IPS DF 6.9 (cell line): ENCODE measurements around the gene TEC.

Source experiments
- DNase-seq: peaks from one replicate; pipeline ENCODE4 v3.0.0-alpha.2; 2013; ENCODE audit warnings: low read depth, low spot score
- H3K27ac ChIP-seq: one replicate; pipeline ENCODE4 v1.5.1; 2013; ENCODE audit warnings: low read length, control low read depth
- H3K27me3 ChIP-seq: 2 replicates; pipeline ENCODE4 v1.6.1; 2013; ENCODE audit warnings: mild to moderate bottlenecking, low read length; ENCODE audit not compliant: control insufficient read depth, insufficient read depth
- H3K36me3 ChIP-seq: 2 replicates; pipeline ENCODE4 v1.6.1; 2013; ENCODE audit warnings: low read length; ENCODE audit not compliant: control insufficient read depth, insufficient read depth
- H3K4me1 ChIP-seq: 2 replicates; pipeline ENCODE4 v1.6.1; 2013; ENCODE audit warnings: low read length; ENCODE audit not compliant: control insufficient read depth, insufficient read depth
- H3K4me3 ChIP-seq: 2 replicates; pipeline ENCODE4 v1.5.1; 2013; ENCODE audit warnings: mild to moderate bottlenecking, low read length
- H3K9me3 ChIP-seq: 2 replicates; pipeline ENCODE4 v1.6.1; 2013; ENCODE audit warnings: low read length, inconsistent platforms; ENCODE audit not compliant: control insufficient read depth, insufficient read depth
- WGBS: extraction: QIAGEN DNeasy Blood & Tissue Kit; methylation state at CpG from one replicate; pipeline ENCODE4 v1.1.7; 2013; ENCODE audit warnings: mixed read lengths, missing lambda C conversion rate; ENCODE audit not compliant: insufficient read length, insufficient coverage; 5-methylcytosine and 5-hydroxymethylcytosine counted together

The TEC gene

GRCh38 chr4:48197643-48198237 is 71.9 kb downstream of the TEC start:
- no peak overlapping the region for H3K4me3 ChIP-seq

GRCh38 chr4:48196758-48197504 is 72.7 kb downstream of the TEC start:
- Histone ChIP-seq H3K4me1 (no peaks in the 10 kb centered on the region), H3K36me3 (no peaks in the 10 kb centered on the region), H3K27me3 (no peaks in the 10 kb centered on the region), H3K27ac (no peak overlapping the region), H3K4me3 (no peak overlapping the region), H3K9me3 (no peaks in the 10 kb centered on the region)
- WGBS = no CpG with 5 or more reads among the region's 9 CpGs
- DNase-seq = no peak

More at GRCh38 chr4:48197643-48198237, 71.9 kb downstream of the TEC start:
- Histone ChIP-seq H3K36me3 (no peaks in the 10 kb centered on the region), H3K27ac (no peak overlapping the region), H3K4me1 (no peaks in the 10 kb centered on the region), H3K27me3 (no peaks in the 10 kb centered on the region), H3K9me3 (no peaks in the 10 kb centered on the region)
- no peak for DNase-seq
- no CpG with 5 or more reads among the region's 5 CpGs for WGBS

- DNase-seq = no peak
- no peak overlapping the region for H3K27ac ChIP-seq
- no CpG with 5 or more reads among the region's 3 CpGs for WGBS
- no peak overlapping the region for H3K4me3 ChIP-seq
- H3K27me3 ChIP-seq = no peaks in the 10 kb centered on the region
- H3K4me1 ChIP-seq = no peaks in the 10 kb centered on the region
- H3K36me3 ChIP-seq = no peaks in the 10 kb centered on the region
- no peaks in the 10 kb centered on the region for H3K9me3 ChIP-seq
Observed at GRCh38 chr4:48195853-48196252, 73.8 kb downstream of the TEC start.

- Histone ChIP-seq H3K4me1 (no peaks in the 10 kb centered on the region), H3K9me3 (no peaks in the 10 kb centered on the region), H3K4me3 (no peak overlapping the region), H3K27ac (no peak overlapping the region), H3K27me3 (no peaks in the 10 kb centered on the region), H3K36me3 (no peaks in the 10 kb centered on the region)
- DNase-seq = no peak
- no CpG with 5 or more reads among the region's 3 CpGs for WGBS
Observed at GRCh38 chr4:48195374-48195773, 74.3 kb downstream of the TEC start.

GRCh38 chr4:48194971-48195370 is 74.7 kb downstream of the TEC start:
- no peaks in the 10 kb centered on the region for H3K9me3 ChIP-seq
- H3K27me3 ChIP-seq = no peaks in the 10 kb centered on the region
- no peaks in the 10 kb centered on the region for H3K4me1 ChIP-seq
- 100% methylated on average over 1 of the region's 1 CpG for WGBS
- no peaks in the 10 kb centered on the region for H3K36me3 ChIP-seq
- no peak for DNase-seq
- H3K4me3 ChIP-seq = no peak overlapping the region
- no peak overlapping the region for H3K27ac ChIP-seq

- no peak overlapping the region for H3K27ac ChIP-seq
- no peaks in the 10 kb centered on the region for H3K27me3 ChIP-seq
- no peaks in the 10 kb centered on the region for H3K9me3 ChIP-seq
- no peak overlapping the region for H3K4me3 ChIP-seq
- H3K4me1 ChIP-seq = no peaks in the 10 kb centered on the region
- no peak for DNase-seq
- H3K36me3 ChIP-seq = no peaks in the 10 kb centered on the region
- no CpG with 5 or more reads among the region's 3 CpGs for WGBS
Observed at GRCh38 chr4:48193921-48194468, 75.6 kb downstream of the TEC start.

GRCh38 chr4:48193096-48193836 is 76.4 kb downstream of the TEC start:
- H3K9me3 ChIP-seq = no peaks in the 10 kb centered on the region
- H3K36me3 ChIP-seq = no peaks in the 10 kb centered on the region
- no peak overlapping the region for H3K27ac ChIP-seq
- H3K27me3 ChIP-seq = no peaks in the 10 kb centered on the region
- no peaks in the 10 kb centered on the region for H3K4me1 ChIP-seq
- DNase-seq = no peak
- no peak overlapping the region for H3K4me3 ChIP-seq
- WGBS = no CpG with 5 or more reads among the region's 6 CpGs

- Histone ChIP-seq H3K36me3 (no peaks in the 10 kb centered on the region), H3K27me3 (no peaks in the 10 kb centered on the region), H3K4me1 (no peaks in the 10 kb centered on the region), H3K4me3 (no peak overlapping the region), H3K9me3 (no peaks in the 10 kb centered on the region), H3K27ac (no peak overlapping the region)
- no CpG with 5 or more reads among the region's 1 CpG for WGBS
- no peak for DNase-seq
Observed at GRCh38 chr4:48191758-48192157, 77.9 kb downstream of the TEC start.

- no peaks in the 10 kb centered on the region for H3K36me3 ChIP-seq
- H3K9me3 ChIP-seq = no peaks in the 10 kb centered on the region
- no peak overlapping the region for H3K27ac ChIP-seq
- no peak for DNase-seq
- no peaks in the 10 kb centered on the region for H3K27me3 ChIP-seq
- no peak overlapping the region for H3K4me3 ChIP-seq
- no peaks in the 10 kb centered on the region for H3K4me1 ChIP-seq
Observed at GRCh38 chr4:48190839-48191238, 78.8 kb downstream of the TEC start.

GRCh38 chr4:48189731-48190130 is 79.9 kb downstream of the TEC start:
- Histone ChIP-seq H3K4me3 (no peak overlapping the region), H3K27ac (no peak overlapping the region), H3K9me3 (no peaks in the 10 kb centered on the region), H3K4me1 (no peaks in the 10 kb centered on the region), H3K27me3 (no peaks in the 10 kb centered on the region), H3K36me3 (no peaks in the 10 kb centered on the region)
- DNase-seq = no peak
- WGBS = no CpG with 5 or more reads among the region's 2 CpGs
